ENCODE measurements around the gene RIMS1. TPM values are rescaled to one million over a fixed set of nuclear protein-coding genes. Genes with fewer than 3 reads are reported as not detected.

Gene RIMS1
- total and polyA plus RNA-seq, 2 of the 13 experiments (the other 11 are each of a cell fraction or from before 2014, with no cell fraction given) = not detected

DNA sequence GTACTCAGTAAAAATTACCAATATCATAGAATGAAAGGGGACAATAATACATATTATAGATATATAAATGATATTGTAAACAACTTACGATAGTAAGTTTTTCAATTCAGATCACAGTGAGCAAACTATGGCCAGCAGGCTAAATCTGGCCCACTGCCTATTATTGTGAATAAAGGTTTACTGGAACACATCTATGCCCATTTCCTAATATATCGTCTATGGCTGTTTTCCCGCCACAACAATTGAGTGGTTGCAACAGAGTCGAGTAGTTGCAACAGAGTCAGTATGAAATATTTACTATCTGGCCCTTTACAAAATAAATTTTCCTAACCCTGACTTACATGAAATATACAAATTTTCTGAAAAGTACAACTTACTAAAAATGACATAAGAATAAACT is 438.2 kb downstream of the RIMS1 start:
- Histone ChIP-seq H3K36me3 (replicated peaks in 1 of 2; ENCODE audit: control insufficient read depth in 1 of 2, insufficient read depth in 2 of 2, low read length in 2 of 2) (no peaks in the 10 kb centered on the region), H3K9ac (ENCODE audit: insufficient read depth, low read depth, low read length) (no peak overlapping the region), H3K79me2 (ENCODE audit: insufficient read depth, low read length) (no peaks in the 10 kb centered on the region), H4K20me1 (ENCODE audit: insufficient read depth, low read length) (no peaks in the 10 kb centered on the region), H3K9me3 (ENCODE audit: low read length) (no peaks in the 10 kb centered on the region), H3K4me3 (replicated peaks in 1 of 3; ENCODE audit: insufficient read depth in 1 of 3, low read depth in 2 of 3, low read length in 3 of 3) (no peak overlapping the region), H3K4me1 (ENCODE audit: insufficient read depth, low read length) (no peaks in the 10 kb centered on the region), H3K27ac (ENCODE audit: extremely low read length, insufficient read depth, low read length) (no peak overlapping the region), H3K27me3 (ENCODE audit: control insufficient read depth in 1 of 2, insufficient read depth in 2 of 2, low read length in 2 of 2) (no peaks in the 10 kb centered on the region), H2AFZ (ENCODE audit: low read length) (no peak overlapping the region), H3K4me2 (ENCODE audit: low read depth, low read length) (no peak overlapping the region)
- FAIRE-seq (no peak), DNase-seq (ENCODE audit: low spot score) (no peak), ATAC-seq (no peak)
- ChIA-PET POLR2A (no interaction called here), CTCF (ENCODE audit: low intra/inter-chr PET ratio, low total read pairs) (no interaction called here)
- WGBS (ENCODE audit: low lambda C conversion rate) = 19% methylated on average over 4 of the region's 4 CpGs
- in situ Hi-C loops (cut with HindIII; ENCODE audit: extremely low pct_ligation_motif_present, low pct_unique_long_range_greater_than_20kb) (no loop called here), intact Hi-C loops (cut with micrococcal nuclease; ENCODE audit: unreplicated experiment) (no loop called here)
- no TSS peak for BruUV-seq (replicated peaks)
- TF ChIP-seq, protein P1, sequence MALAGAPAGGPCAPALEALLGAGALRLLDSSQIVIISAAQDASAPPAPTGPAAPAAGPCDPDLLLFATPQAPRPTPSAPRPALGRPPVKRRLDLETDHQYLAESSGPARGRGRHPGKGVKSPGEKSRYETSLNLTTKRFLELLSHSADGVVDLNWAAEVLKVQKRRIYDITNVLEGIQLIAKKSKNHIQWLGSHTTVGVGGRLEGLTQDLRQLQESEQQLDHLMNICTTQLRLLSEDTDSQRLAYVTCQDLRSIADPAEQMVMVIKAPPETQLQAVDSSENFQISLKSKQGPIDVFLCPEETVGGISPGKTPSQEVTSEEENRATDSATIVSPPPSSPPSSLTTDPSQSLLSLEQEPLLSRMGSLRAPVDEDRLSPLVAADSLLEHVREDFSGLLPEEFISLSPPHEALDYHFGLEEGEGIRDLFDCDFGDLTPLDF (CRISPR knock-in tag; IDR thresholded peaks at IDR 0.05) = no peak
- TF ChIP-seq NR2F2 (IDR thresholded peaks at IDR 0.05; ENCODE audit: borderline replicate concordance, low read depth) (no peak), ERF (CRISPR knock-in tag; IDR thresholded peaks at IDR 0.05) (no peak), ARHGAP35 (CRISPR knock-in tag; IDR thresholded peaks at IDR 0.05; ENCODE audit: borderline replicate concordance) (no peak), MAFG (CRISPR knock-in tag; IDR thresholded peaks at IDR 0.05) (no peak), ZNF747 (CRISPR knock-in tag; IDR thresholded peaks at IDR 0.05; ENCODE audit: borderline replicate concordance) (no peak), ZNF816 (CRISPR knock-in tag; IDR thresholded peaks at IDR 0.05; ENCODE audit: borderline replicate concordance) (no peak), ZFP41 (CRISPR knock-in tag; IDR thresholded peaks at IDR 0.05; ENCODE audit: borderline replicate concordance) (no peak), ZNF547 (CRISPR knock-in tag; IDR thresholded peaks at IDR 0.05) (no peak), ZNF430 (CRISPR knock-in tag; IDR thresholded peaks at IDR 0.05) (no peak)

Data from HepG2 (cell line).